PC-9 (cell line): ENCODE results near the gene P2RX7. TPM values are rescaled to one million over a fixed set of nuclear protein-coding genes. Genes with fewer than 3 reads are reported as not detected.
A peak's percentile ranks its signal among the peaks of the same experiment; 100 is the strongest.

Source experiments
- BruUV-seq: library from RNA; stranded (reverse); fragments of 400-500 nt; replicated peaks from 2 replicates; lab custom pipeline; 2021; lab: Mats Ljungman, UMichigan
- CTCF ChIA-PET: fragments of 300-600 bp; sonication (Branson Sonifier 250); formaldehyde crosslinking; loops from one replicate; lab custom pipeline; 2022; ENCODE audit warnings: antibody characterized with exemption; lab: Charles Lee
- POLR2A ChIA-PET: fragments of 300-600 bp; sonication (Branson Sonifier 250); formaldehyde crosslinking; loops from one replicate; lab custom pipeline; 2022; ENCODE audit warnings: antibody characterized with exemption; ENCODE audit not compliant: unreplicated experiment; lab: Charles Lee
- DNase-seq, 2 experiments: peaks; one replicate each; pipeline versions ENCODE4 v3.0.0 to v3.0.0-alpha.2; 2015 to 2022; ENCODE audit warnings: mixed read lengths in 1 of 2
- H2AFZ ChIP-seq: fragments of 200-600 bp; sonication (generic); 2 replicates; pipeline ENCODE4 v1.8.1; 2017; ENCODE audit warnings: antibody characterized with exemption
- H3F3A ChIP-seq: fragments of 200-600 bp; sonication (generic); 2 replicates; pipeline ENCODE4 v1.8.1; 2017; ENCODE audit warnings: antibody characterized with exemption, mild to moderate bottlenecking, low read depth; ENCODE audit not compliant: insufficient read depth
- H3K27ac ChIP-seq: fragments of 200-600 bp; sonication (generic); 2 replicates; pipeline ENCODE4 v1.6.1; 2016; ENCODE audit warnings: mixed run types
- H3K27me3 ChIP-seq: fragments of 200-600 bp; sonication (generic); 2 replicates; pipeline ENCODE4 v1.6.1; 2016; ENCODE audit warnings: low read depth, mixed run types; ENCODE audit not compliant: insufficient read depth
- H3K36me3 ChIP-seq: fragments of 200-600 bp; sonication (generic); 2 replicates; pipeline ENCODE4 v1.6.1; 2016; ENCODE audit warnings: low read depth, mixed run types
- H3K4me1 ChIP-seq: fragments of 200-600 bp; sonication (generic); replicated peaks from 2 replicates; pipeline ENCODE4 v1.6.1; 2016; ENCODE audit warnings: mixed run types; ENCODE audit not compliant: insufficient read depth
- H3K4me2 ChIP-seq: fragments of 200-600 bp; sonication (generic); 2 replicates; pipeline ENCODE4 v1.6.1; 2017; ENCODE audit warnings: mixed run types
- H3K4me3 ChIP-seq: fragments of 200-600 bp; sonication (generic); 2 replicates; pipeline ENCODE4 v1.6.1; 2016; ENCODE audit warnings: mixed run types
- H3K79me2 ChIP-seq: fragments of 200-600 bp; sonication (generic); 2 replicates; pipeline ENCODE4 v1.6.1; 2017; ENCODE audit warnings: low read depth, mixed run types
- H3K9me2 ChIP-seq: fragments of 200-600 bp; sonication (generic); 2 replicates; pipeline ENCODE4 v1.8.1; 2017; ENCODE audit warnings: mild to moderate bottlenecking; ENCODE audit not compliant: insufficient read depth
- H3K9me3 ChIP-seq: fragments of 200-600 bp; sonication (generic); 2 replicates; pipeline ENCODE4 v1.8.1; 2016; ENCODE audit warnings: low read depth; ENCODE audit not compliant: insufficient read depth
- H4K20me1 ChIP-seq: fragments of 200-600 bp; sonication (generic); 2 replicates; pipeline ENCODE4 v1.8.1; 2017; ENCODE audit not compliant: insufficient read depth
- EZH2 ChIP-seq: fragments of 200-600 bp; sonication (generic); IDR thresholded peaks from 2 replicates; pipeline ENCODE4 v1.8.0; 2017; ENCODE audit warnings: antibody characterized with exemption, low read depth
- intact Hi-C: fragments of 100-400 bp; cut with micrococcal nuclease; formaldehyde crosslinking; loops from one replicate; pipeline ENCODE4 v1.10.0; 2022; ENCODE audit not compliant: unreplicated experiment
- total RNA-seq: library from RNA; stranded (reverse); gene quantifications from 2 replicates; pipeline ENCODE4 v1.2.3, GENCODE V29; 2021
- TF ChIP-seq, protein P1 (sequence below): fragments of 200-600 bp; sonication (generic); conservative IDR thresholded peaks from 2 replicates; pipeline ENCODE4 v1.6.1; 2017; ENCODE audit warnings: mixed run types, antibody characterized with exemption, mild to moderate bottlenecking, moderate library complexity

P2RX7 gene
- total RNA-seq, 1 experiment from 2014 or later: 3.2 TPM

DNA sequence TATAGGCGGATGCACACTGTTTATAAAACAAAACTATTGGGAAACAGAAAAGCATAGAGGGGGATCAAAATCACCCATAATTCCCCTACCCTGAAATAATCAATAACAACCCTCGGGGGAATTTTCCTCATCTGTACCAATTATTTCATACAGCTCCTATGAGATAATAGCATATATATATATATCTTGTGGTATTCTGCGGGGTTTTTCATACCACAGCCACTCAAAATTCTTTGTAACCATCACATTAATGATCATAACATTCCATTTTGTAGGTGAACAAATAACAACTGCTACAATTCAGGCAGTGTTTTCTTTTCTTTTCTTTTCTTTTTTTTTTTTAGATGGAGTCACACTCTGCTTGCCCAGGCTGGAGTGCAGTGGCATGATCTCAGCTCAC, 35.3 kb downstream of the P2RX7 start:
- CTCF ChIA-PET: no interaction called here
- Histone ChIP-seq H3F3A (peaks cover 28% of the 10 kb centered on the region; the same call in 1 of the 2 replicates), H3K9me3 (no peaks in the 10 kb centered on the region), H3K4me1 (peaks cover 19% of the 10 kb centered on the region), H3K4me3 (no peak overlapping the region), H3K27me3 (no peaks in the 10 kb centered on the region), H3K79me2 (no peaks in the 10 kb centered on the region), H3K4me2 (no peak overlapping the region), H3K9me2 (no peaks in the 10 kb centered on the region), H2AFZ (no peak overlapping the region), H4K20me1 (no peaks in the 10 kb centered on the region), H3K27ac (no peak overlapping the region), H3K36me3 (no peaks in the 10 kb centered on the region)
- POLR2A ChIA-PET: no interaction called here
- TF ChIP-seq, protein P1, sequence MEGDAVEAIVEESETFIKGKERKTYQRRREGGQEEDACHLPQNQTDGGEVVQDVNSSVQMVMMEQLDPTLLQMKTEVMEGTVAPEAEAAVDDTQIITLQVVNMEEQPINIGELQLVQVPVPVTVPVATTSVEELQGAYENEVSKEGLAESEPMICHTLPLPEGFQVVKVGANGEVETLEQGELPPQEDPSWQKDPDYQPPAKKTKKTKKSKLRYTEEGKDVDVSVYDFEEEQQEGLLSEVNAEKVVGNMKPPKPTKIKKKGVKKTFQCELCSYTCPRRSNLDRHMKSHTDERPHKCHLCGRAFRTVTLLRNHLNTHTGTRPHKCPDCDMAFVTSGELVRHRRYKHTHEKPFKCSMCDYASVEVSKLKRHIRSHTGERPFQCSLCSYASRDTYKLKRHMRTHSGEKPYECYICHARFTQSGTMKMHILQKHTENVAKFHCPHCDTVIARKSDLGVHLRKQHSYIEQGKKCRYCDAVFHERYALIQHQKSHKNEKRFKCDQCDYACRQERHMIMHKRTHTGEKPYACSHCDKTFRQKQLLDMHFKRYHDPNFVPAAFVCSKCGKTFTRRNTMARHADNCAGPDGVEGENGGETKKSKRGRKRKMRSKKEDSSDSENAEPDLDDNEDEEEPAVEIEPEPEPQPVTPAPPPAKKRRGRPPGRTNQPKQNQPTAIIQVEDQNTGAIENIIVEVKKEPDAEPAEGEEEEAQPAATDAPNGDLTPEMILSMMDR: no peak
- no peak for TF ChIP-seq EZH2
- intact Hi-C loops: no loop called here
- DNase-seq: no peak
- BruUV-seq: no TSS peak

DNA sequence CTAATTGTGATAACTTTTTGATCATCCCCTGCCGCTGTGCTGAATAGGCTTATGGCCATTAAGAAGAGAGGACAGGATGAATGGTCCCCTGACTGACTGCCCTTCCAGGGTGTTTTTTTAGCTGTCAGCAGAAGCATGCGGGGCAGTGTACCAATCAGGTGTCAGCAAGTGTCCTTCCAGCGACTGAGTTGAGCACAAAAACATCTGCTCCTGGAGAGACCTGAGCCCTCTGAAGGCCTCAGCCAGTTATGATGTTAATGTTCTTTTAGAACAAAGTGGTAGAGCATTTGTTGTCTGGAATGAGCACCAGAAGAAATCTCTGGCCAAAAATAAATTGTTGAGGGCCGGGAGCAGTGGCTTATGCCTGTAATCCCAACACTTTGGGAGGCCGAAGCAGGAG, 37.5 kb downstream of the P2RX7 start:
- ChIA-PET CTCF (no interaction called here), POLR2A (no interaction called here)
- intact Hi-C loops: loop anchor here (5.0 kb wide), 1 partner anchor 57 kb away; no protein-coding TSS in a partner anchor

DNA sequence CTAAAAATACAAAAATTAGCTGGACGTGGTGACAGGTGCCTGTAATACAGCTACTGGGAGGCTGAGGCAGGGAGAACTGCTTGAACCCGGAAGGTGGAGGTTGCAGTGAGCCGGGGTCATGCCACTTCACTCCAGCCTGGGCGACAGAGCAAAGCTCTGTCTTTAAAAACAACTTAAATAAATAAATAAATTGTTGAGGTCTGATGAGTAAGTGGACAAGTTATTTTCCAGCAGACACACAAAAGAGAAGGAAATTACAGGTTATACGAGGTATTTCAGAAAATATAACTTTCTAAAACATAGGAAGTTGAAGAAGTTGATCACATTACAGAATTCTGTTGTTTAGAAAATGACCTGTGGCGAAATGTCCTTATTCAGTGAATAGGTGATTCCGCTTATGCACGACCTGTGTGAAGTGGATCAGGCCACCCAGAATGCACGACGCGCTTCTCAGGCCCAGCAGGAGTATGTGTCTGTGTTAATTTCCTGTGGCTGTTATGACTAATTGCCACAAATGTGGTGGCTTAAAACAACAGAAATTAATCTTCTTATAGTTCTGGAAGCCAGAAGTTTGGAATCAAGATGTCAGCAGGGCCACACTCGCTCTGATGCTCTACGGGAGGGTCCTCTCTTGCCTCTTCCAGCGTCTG, 38.1 kb downstream of the P2RX7 start:
- intact Hi-C loops: loop anchor here (5.0 kb wide), 1 partner anchor 57 kb away; no protein-coding TSS in a partner anchor
- Histone ChIP-seq H3F3A (peaks cover 28% of the 10 kb centered on the region; the same call in 1 of the 2 replicates), H3K27me3 (no peaks in the 10 kb centered on the region), H2AFZ (peak overlapping the region; percentile 68), H3K79me2 (no peaks in the 10 kb centered on the region), H3K27ac (peak overlapping the region; percentile 72), H3K4me3 (peak overlapping the region; percentile 11; the same call in 1 of the 2 replicates), H3K4me2 (peak overlapping the region; percentile 50), H3K4me1 (peaks cover 19% of the 10 kb centered on the region), H3K36me3 (no peaks in the 10 kb centered on the region), H4K20me1 (no peaks in the 10 kb centered on the region), H3K9me3 (no peaks in the 10 kb centered on the region), H3K9me2 (no peaks in the 10 kb centered on the region)
- TF ChIP-seq, protein P1: no peak
- no peak for TF ChIP-seq EZH2
- POLR2A ChIA-PET: no interaction called here
- no TSS peak for BruUV-seq
- DNase-seq: peak; percentile 15 to 72
- CTCF ChIA-PET: no interaction called here

More for the DNA sequence above, 37.5 kb downstream of the P2RX7 start:
- no peaks in the 10 kb centered on the region for H4K20me1 ChIP-seq
- H2AFZ ChIP-seq: no peak overlapping the region
- TF ChIP-seq EZH2: no peak
- TF ChIP-seq, protein P1: no peak
- no peak overlapping the region for H3K4me3 ChIP-seq
- H3K4me1 ChIP-seq: peaks cover 19% of the 10 kb centered on the region
- DNase-seq: no peak
- H3F3A ChIP-seq: peaks cover 28% of the 10 kb centered on the region; the same call in 1 of the 2 replicates
- H3K36me3 ChIP-seq: no peaks in the 10 kb centered on the region
- peak overlapping the region; percentile 50 for H3K4me2 ChIP-seq
- no peaks in the 10 kb centered on the region for H3K27me3 ChIP-seq
- no peaks in the 10 kb centered on the region for H3K79me2 ChIP-seq
- no TSS peak for BruUV-seq
- no peaks in the 10 kb centered on the region for H3K9me2 ChIP-seq
- peak overlapping the region; percentile 72 for H3K27ac ChIP-seq
- H3K9me3 ChIP-seq: no peaks in the 10 kb centered on the region
